HepG2 (cell line): ENCODE data around the gene CDK14. TPM values are rescaled to one million over a fixed set of nuclear protein-coding genes. Genes with fewer than 3 reads are reported as not detected.

Source experiments
- ATAC-seq: fragments of 200-7000 bp; cut with Tn5 transposase; 3 replicates; pipeline ENCODE4 v1.9.1; 2020; ENCODE audit warnings: mild to moderate bottlenecking, moderate library complexity
- BruUV-seq: library from RNA; stranded (reverse); fragments of 400-500 nt; replicated peaks from 2 replicates; lab custom pipeline; 2021; lab: Mats Ljungman, UMichigan
- CTCF ChIA-PET: fragments of 300-600 bp; formaldehyde crosslinking; extraction: SDS; loops from one replicate; lab custom pipeline; 2021; ENCODE audit warnings: low total read pairs, inconsistent platforms, low intra/inter-chr PET ratio; lab: Yijun Ruan, JAX
- POLR2A ChIA-PET: fragments of 350-600 bp; sonication (Branson Sonifier 250); formaldehyde crosslinking; loops from one replicate; lab custom pipeline; 2020; ENCODE audit warnings: antibody characterized with exemption, inconsistent platforms; lab: Yijun Ruan, JAX
- DNase-seq: peaks from one replicate; pipeline ENCODE4 v3.0.0-alpha.2; 2015; ENCODE audit warnings: low spot score
- FAIRE-seq: peaks from 3 replicates; lab custom pipeline; 2011; peaks lifted over from hg19 to GRCh38; lab: Jason Lieb, UNC
- H2AFZ ChIP-seq: one replicate; pipeline ENCODE4 v1.6.1; 2011; ENCODE audit warnings: low read length, inconsistent platforms
- H3K27ac ChIP-seq: fragments of 300-600 bp; 3 replicates; pipeline ENCODE4 v1.8.0; 2011; ENCODE audit warnings: mixed run types, mild to moderate bottlenecking, mixed read lengths, low read length, inconsistent platforms; ENCODE audit not compliant: insufficient read depth; ENCODE audit errors: extremely low read length
- H3K27me3 ChIP-seq, 2 experiments: fragments of 200-600 bp in 1 of 2; 2 replicates in 1 of 2; 3 replicates in 1 of 2; pipeline versions ENCODE4 v1.6.0 to v1.8.0; 2011; ENCODE audit warnings: low read length in 2 of 2, mild to moderate bottlenecking in 2 of 2, moderate library complexity in 2 of 2, inconsistent platforms in 1 of 2; ENCODE audit not compliant: insufficient read depth in 2 of 2, control insufficient read depth in 1 of 2
- H3K36me3 ChIP-seq, 2 experiments: fragments of 200-600 bp in 1 of 2; replicated peaks in 1 of 2; 2 replicates in 1 of 2; 3 replicates in 1 of 2; pipeline versions ENCODE4 v1.5.1 to v1.8.0; 2011; ENCODE audit warnings: low read length in 2 of 2, inconsistent platforms in 1 of 2; ENCODE audit not compliant: insufficient read depth in 2 of 2, control insufficient read depth in 1 of 2
- H3K4me1 ChIP-seq: 2 replicates; pipeline ENCODE4 v1.5.1; 2012; ENCODE audit warnings: low read length, inconsistent platforms; ENCODE audit not compliant: insufficient read depth
- H3K4me2 ChIP-seq: 2 replicates; pipeline ENCODE4 v1.6.0; 2011; ENCODE audit warnings: low read depth, low read length, inconsistent platforms
- H3K4me3 ChIP-seq, 3 experiments: fragments of 200-600 bp in 1 of 3; sonication (generic), shearing (Covaris generic) in 1 of 3; replicated peaks in 1 of 3; 2 replicates each; pipeline ENCODE4 v1.5.1; 2011 to 2016; ENCODE audit warnings: low read length in 3 of 3, inconsistent platforms in 2 of 3, low read depth in 2 of 3, mild to moderate bottlenecking in 2 of 3, control low read depth in 1 of 3, mixed read lengths in 1 of 3; ENCODE audit not compliant: insufficient read depth in 1 of 3
- H3K79me2 ChIP-seq: one replicate; pipeline ENCODE4 v1.6.1; 2011; ENCODE audit warnings: low read length, inconsistent platforms; ENCODE audit not compliant: insufficient read depth
- H3K9ac ChIP-seq: 2 replicates; pipeline ENCODE4 v1.6.0; 2011; ENCODE audit warnings: mild to moderate bottlenecking, low read depth, low read length, inconsistent platforms; ENCODE audit not compliant: insufficient read depth
- H3K9me3 ChIP-seq: 2 replicates; pipeline ENCODE4 v1.5.1; 2012; ENCODE audit warnings: mild to moderate bottlenecking, low read length
- H4K20me1 ChIP-seq: 2 replicates; pipeline ENCODE4 v1.6.0; 2011; ENCODE audit warnings: inconsistent platforms, mild to moderate bottlenecking, low read length, moderate library complexity; ENCODE audit not compliant: insufficient read depth
- EZH2 ChIP-seq: conservative IDR thresholded peaks from 2 replicates; pipeline ENCODE4 v1.6.1; 2012; ENCODE audit warnings: mild to moderate bottlenecking, low read depth, low read length, moderate library complexity
- MAFG ChIP-seq: sonication (generic); formaldehyde crosslinking; IDR thresholded peaks from 2 replicates; pipeline ENCODE4 v1.5.1; 2020; ENCODE audit warnings: mild to moderate bottlenecking, missing genetic modification reagents
- NBN ChIP-seq: fragments of 450-650 bp; conservative IDR thresholded peaks from 2 replicates; pipeline ENCODE4 v1.6.1; 2017
- RORA ChIP-seq: sonication (generic); formaldehyde crosslinking; IDR thresholded peaks from 2 replicates; pipeline ENCODE4 v1.5.0; 2020; ENCODE audit warnings: mild to moderate bottlenecking, missing genetic modification reagents, moderate library complexity
- SAFB2 ChIP-seq: sonication (generic); formaldehyde crosslinking; IDR thresholded peaks from 2 replicates; pipeline ENCODE4 v1.5.1; 2020; ENCODE audit warnings: missing genetic modification reagents, low read depth, mild to moderate bottlenecking, borderline replicate concordance
- SIN3B ChIP-seq: fragments of 150-350 bp; IDR thresholded peaks from 2 replicates; pipeline ENCODE4 v1.6.1; 2014; ENCODE audit warnings: low read length
- ZBTB1 ChIP-seq: sonication (generic); formaldehyde crosslinking; IDR thresholded peaks from 2 replicates; pipeline ENCODE4 v1.4.0; 2020; ENCODE audit warnings: missing genetic modification reagents, borderline replicate concordance
- ZBTB7B ChIP-seq: sonication (generic); formaldehyde crosslinking; IDR thresholded peaks from 2 replicates; pipeline ENCODE4 v1.4.0; 2020; ENCODE audit warnings: missing genetic modification reagents
- ZNF746 ChIP-seq: sonication (generic); formaldehyde crosslinking; IDR thresholded peaks from 2 replicates; pipeline ENCODE4 v1.8.0; 2022; ENCODE audit warnings: mild to moderate bottlenecking, missing genetic modification reagents
- ZNF775 ChIP-seq: sonication (generic); formaldehyde crosslinking; IDR thresholded peaks from 2 replicates; pipeline ENCODE4 v1.4.0; 2020; ENCODE audit warnings: missing genetic modification reagents, mild to moderate bottlenecking, moderate library complexity, borderline replicate concordance
- ZNF83 ChIP-seq: sonication (generic); formaldehyde crosslinking; IDR thresholded peaks from 2 replicates; pipeline ENCODE4 v1.4.0; 2020; ENCODE audit warnings: missing genetic modification reagents, mild to moderate bottlenecking, borderline replicate concordance
- WGBS: methylation state at CpG from one replicate; pipeline ENCODE4 v1.1.6; 2017; ENCODE audit warnings: low lambda C conversion rate; 5-methylcytosine and 5-hydroxymethylcytosine counted together
- in situ Hi-C: cut with HindIII; loops from 2 replicates; pipeline ENCODE4 v1.10.0; 2017; ENCODE audit warnings: low pct_unique_long_range_greater_than_20kb; ENCODE audit not compliant: extremely low pct_ligation_motif_present
- intact Hi-C: fragments of 100-400 bp; cut with micrococcal nuclease; formaldehyde crosslinking; loops from one replicate; pipeline ENCODE4 v1.10.0; 2022; ENCODE audit not compliant: unreplicated experiment
- polyA plus RNA-seq, 8 experiments: library from polyadenylated mRNA; depleted of rRNA in 3 of 8; stranded (reverse) in 7 of 8; unstranded in 1 of 8; fragments of >200 nt; fragmentation: Illumina TruSeq in 4 of 8; extraction: Trizol in 4 of 8; gene quantifications; 2 replicates each; pipeline versions ENCODE4 v1.2.1 to v1.2.3, GENCODE V29; 2011 to 2016; ENCODE audit warnings: low read depth in 4 of 8, missing spikeins in 1 of 8, mixed read lengths in 1 of 8; ENCODE audit not compliant: insufficient read depth in 1 of 8
- total RNA-seq, 5 experiments: library from RNA; depleted of rRNA; stranded (reverse); fragments of >200 nt; fragmentation: Illumina TruSeq; extraction: Trizol; gene quantifications; 2 replicates each; pipeline ENCODE4 v1.2.3, GENCODE V29; 2016; ENCODE audit warnings: low read depth in 1 of 5
- TF ChIP-seq, protein P1 (sequence below): sonication (generic); formaldehyde crosslinking; IDR thresholded peaks from 2 replicates; pipeline ENCODE4 v1.8.1; 2023; ENCODE audit warnings: missing genetic modification reagents, inconsistent platforms, borderline replicate concordance
- TF ChIP-seq, protein P2 (sequence below): IDR thresholded peaks from 2 replicates; pipeline ENCODE4 v1.6.1; 2016; ENCODE audit warnings: missing genetic modification reagents, missing compliant biosample characterization

The CDK14 gene
- total and polyA plus RNA-seq, 2 of the 13 experiments (the other 11 are each of a cell fraction or from before 2014, with no cell fraction given), result 0.26 to 0.71 TPM

DNA sequence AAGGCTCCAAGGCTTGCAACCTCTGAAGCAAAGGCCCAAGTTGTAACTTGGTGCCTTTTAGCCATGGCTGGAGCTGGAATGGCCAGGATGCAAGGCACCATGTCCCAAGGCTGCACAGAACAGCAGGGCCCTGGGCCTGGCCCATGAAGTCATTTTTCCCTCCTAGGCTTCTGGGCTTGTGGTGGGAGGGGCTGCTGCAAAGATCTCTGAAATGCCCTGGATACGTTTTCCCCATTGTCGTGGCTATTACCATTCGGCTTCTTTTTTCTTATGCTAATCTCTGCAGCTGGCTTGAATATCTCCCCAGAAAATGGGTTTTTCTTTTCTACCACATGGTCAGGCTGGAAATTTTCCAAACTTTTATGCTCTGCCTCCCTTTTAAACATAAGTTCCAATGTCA lies 234.2 kb downstream of the CDK14 start:
- ATAC-seq (no peak), DNase-seq (no peak), FAIRE-seq (no peak)
- no peak overlapping the region for H3K27ac ChIP-seq
- no peaks in the 10 kb centered on the region for H3K79me2 ChIP-seq
- no peak overlapping the region for H3K9ac ChIP-seq
- 0 out of 2 replicates have a peak, but pooled peaks cover 11% of the 10 kb centered on the region for H3K9me3 ChIP-seq
- intact Hi-C loops (no loop called here), in situ Hi-C loops (no loop called here)
- BruUV-seq, result no TSS peak
- POLR2A ChIA-PET, result no interaction called here
- no peaks in the 10 kb centered on the region for H3K36me3 ChIP-seq
- no peak overlapping the region for H3K4me3 ChIP-seq
- WGBS, result 32% methylated on average over 3 of the region's 3 CpGs
- no peaks in the 10 kb centered on the region for H3K4me1 ChIP-seq
- no peak overlapping the region for H2AFZ ChIP-seq
- no peaks in the 10 kb centered on the region for H4K20me1 ChIP-seq
- CTCF ChIA-PET, result no interaction called here
- no peaks in the 10 kb centered on the region for H3K27me3 ChIP-seq
- TF ChIP-seq, protein P1, sequence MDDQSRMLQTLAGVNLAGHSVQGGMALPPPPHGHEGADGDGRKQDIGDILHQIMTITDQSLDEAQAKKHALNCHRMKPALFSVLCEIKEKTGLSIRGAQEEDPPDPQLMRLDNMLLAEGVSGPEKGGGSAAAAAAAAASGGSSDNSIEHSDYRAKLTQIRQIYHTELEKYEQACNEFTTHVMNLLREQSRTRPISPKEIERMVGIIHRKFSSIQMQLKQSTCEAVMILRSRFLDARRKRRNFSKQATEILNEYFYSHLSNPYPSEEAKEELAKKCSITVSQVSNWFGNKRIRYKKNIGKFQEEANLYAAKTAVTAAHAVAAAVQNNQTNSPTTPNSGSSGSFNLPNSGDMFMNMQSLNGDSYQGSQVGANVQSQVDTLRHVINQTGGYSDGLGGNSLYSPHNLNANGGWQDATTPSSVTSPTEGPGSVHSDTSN (CRISPR knock-in tag), result no peak
- TF ChIP-seq ZBTB1 (CRISPR knock-in tag) (no peak), MAFG (CRISPR knock-in tag) (no peak), SAFB2 (no peak), SIN3B (no peak)
- H3K4me2 ChIP-seq, result no peak overlapping the region

DNA sequence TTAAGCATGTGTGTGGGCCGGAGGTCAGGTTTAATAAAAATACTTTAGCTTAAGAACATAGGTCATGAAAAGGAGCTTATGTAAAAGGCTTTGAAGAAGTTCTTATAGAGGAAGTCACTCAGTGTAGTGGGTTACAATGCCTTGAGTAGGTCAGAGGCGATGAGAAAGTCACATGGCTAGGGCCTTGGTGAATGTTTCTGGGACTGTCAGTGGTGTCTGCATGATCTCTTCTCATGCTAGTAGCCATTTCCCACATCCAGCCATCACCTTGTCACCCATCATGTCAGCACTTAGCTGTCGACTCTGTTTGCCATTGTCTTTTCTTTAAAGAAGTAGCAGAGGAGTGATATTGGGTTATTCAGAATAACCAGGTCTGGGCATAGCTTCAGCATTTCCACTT lies 236.6 kb downstream of the CDK14 start:
- no peak overlapping the region for H3K4me2 ChIP-seq
- H3K27ac ChIP-seq, result no peak overlapping the region
- intact Hi-C loops (no loop called here), in situ Hi-C loops (no loop called here)
- 0 out of 2 replicates have a peak, but pooled peaks cover 11% of the 10 kb centered on the region for H3K9me3 ChIP-seq
- no peak overlapping the region for H3K9ac ChIP-seq
- no peaks in the 10 kb centered on the region for H3K27me3 ChIP-seq
- FAIRE-seq, result no peak
- H3K36me3 ChIP-seq, result no peaks in the 10 kb centered on the region
- no peaks in the 10 kb centered on the region for H4K20me1 ChIP-seq
- no peak overlapping the region for H3K4me3 ChIP-seq
- ATAC-seq, result no peak
- DNase-seq, result no peak
- no peak overlapping the region for H2AFZ ChIP-seq
- WGBS, result 8% methylated on average over 3 of the region's 3 CpGs
- POLR2A ChIA-PET, result no interaction called here
- H3K4me1 ChIP-seq, result no peaks in the 10 kb centered on the region
- CTCF ChIA-PET, result no interaction called here
- BruUV-seq, result no TSS peak
- no peaks in the 10 kb centered on the region for H3K79me2 ChIP-seq
- TF ChIP-seq EZH2 (no peak), RORA (CRISPR knock-in tag) (no peak), ZNF83 (CRISPR knock-in tag) (no peak), ZBTB7B (CRISPR knock-in tag) (no peak), ZNF775 (CRISPR knock-in tag) (no peak), ZNF746 (CRISPR knock-in tag) (no peak), NBN (no peak)
- TF ChIP-seq, protein P2, sequence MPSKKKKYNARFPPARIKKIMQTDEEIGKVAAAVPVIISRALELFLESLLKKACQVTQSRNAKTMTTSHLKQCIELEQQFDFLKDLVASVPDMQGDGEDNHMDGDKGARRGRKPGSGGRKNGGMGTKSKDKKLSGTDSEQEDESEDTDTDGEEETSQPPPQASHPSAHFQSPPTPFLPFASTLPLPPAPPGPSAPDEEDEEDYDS (CRISPR knock-in tag), result no peak
